ENCODE measurements around the gene CYP19A1. TPM values are rescaled to one million over a fixed set of nuclear protein-coding genes. Genes with fewer than 3 reads are reported as not detected.

The CYP19A1 gene
- total and polyA plus RNA-seq, 5 donors from 2014 or later, result 0.52 TPM; not detected in 4

- no peaks in the 10 kb centered on the region for H3K27me3 ChIP-seq (ENCODE audit: control insufficient read depth, insufficient read depth, low read length)
- no peaks in the 10 kb centered on the region for H3K4me1 ChIP-seq (ENCODE audit: control insufficient read depth, insufficient read depth, low read length, poor library complexity, severe bottlenecking)
- H3K27ac Mint-ChIP-seq, result peak overlapping the region in 1 of 3 donors; percentile 0
- H3K9me3 ChIP-seq (ENCODE audit: control insufficient read depth in 2 of 2, low read length in 2 of 2), result no peaks in the 10 kb centered on the region
- no peaks in the 10 kb centered on the region for H3K4me1 Mint-ChIP-seq
- no peak overlapping the region for H3K27ac ChIP-seq (ENCODE audit: insufficient read depth, low read length, poor library complexity, severe bottlenecking)
- H3K36me3 ChIP-seq (ENCODE audit: control insufficient read depth, insufficient read depth, low read length), result no peaks in the 10 kb centered on the region
- peaks cover 4% of the 10 kb centered on the region for H3K27me3 Mint-ChIP-seq
- H3K36me3 Mint-ChIP-seq, result no peaks in the 10 kb centered on the region
- no peak overlapping the region for H3K4me3 Mint-ChIP-seq
- DNase-seq, result no peak
- H3K4me3 ChIP-seq (ENCODE audit: low read depth, low read length), result no peak overlapping the region
- peaks cover 0 to 6% (median 0%) of the 10 kb centered on the region in 7 donors for H3K9me3 Mint-ChIP-seq
- no peak for ATAC-seq (ENCODE audit: low read depth in 2 of 2)
Measured at GRCh38 chr15:51303462-51303980, 34.9 kb downstream of the CYP19A1 start.

GRCh38 chr15:51302480-51302879, 35.9 kb downstream of the CYP19A1 start:
- Mint-ChIP-seq H3K4me1 (no peaks in the 10 kb centered on the region), H3K4me3 (no peak overlapping the region), H3K27me3 (peaks cover 4% of the 10 kb centered on the region), H3K36me3 (no peaks in the 10 kb centered on the region), H3K27ac (no peak overlapping the region), H3K9me3 (peaks cover 0 to 5% (median 0%) of the 10 kb centered on the region in 7 donors)
- no peaks in the 10 kb centered on the region for H3K4me1 ChIP-seq (ENCODE audit: control insufficient read depth, insufficient read depth, low read length, poor library complexity, severe bottlenecking)
- DNase-seq (no peak), ATAC-seq (ENCODE audit: low read depth in 2 of 2) (no peak)
- H3K36me3 ChIP-seq (ENCODE audit: control insufficient read depth, insufficient read depth, low read length), result no peaks in the 10 kb centered on the region
- no peak overlapping the region for H3K27ac ChIP-seq (ENCODE audit: insufficient read depth, low read length, poor library complexity, severe bottlenecking)
- H3K27me3 ChIP-seq (ENCODE audit: control insufficient read depth, insufficient read depth, low read length), result no peaks in the 10 kb centered on the region
- H3K4me3 ChIP-seq (ENCODE audit: low read depth, low read length), result no peak overlapping the region
- H3K9me3 ChIP-seq (ENCODE audit: control insufficient read depth in 2 of 2, low read length in 2 of 2), result no peaks in the 10 kb centered on the region

- H3K4me3 Mint-ChIP-seq, result no peak overlapping the region
- Histone ChIP-seq H3K27me3 (ENCODE audit: control insufficient read depth, insufficient read depth, low read length) (no peaks in the 10 kb centered on the region), H3K36me3 (ENCODE audit: control insufficient read depth, insufficient read depth, low read length) (no peaks in the 10 kb centered on the region), H3K4me3 (ENCODE audit: low read depth, low read length) (no peak overlapping the region), H3K27ac (ENCODE audit: insufficient read depth, low read length, poor library complexity, severe bottlenecking) (no peak overlapping the region), H3K4me1 (ENCODE audit: control insufficient read depth, insufficient read depth, low read length, poor library complexity, severe bottlenecking) (no peaks in the 10 kb centered on the region), H3K9me3 (ENCODE audit: control insufficient read depth in 2 of 2, low read length in 2 of 2) (no peaks in the 10 kb centered on the region)
- DNase-seq (no peak), ATAC-seq (ENCODE audit: low read depth in 2 of 2) (no peak)
- peaks cover 0 to 9% (median 0%) of the 10 kb centered on the region in 7 donors for H3K9me3 Mint-ChIP-seq
- H3K27me3 Mint-ChIP-seq, result peaks cover 4% of the 10 kb centered on the region
- H3K36me3 Mint-ChIP-seq, result no peaks in the 10 kb centered on the region
- H3K27ac Mint-ChIP-seq, result no peak overlapping the region
- H3K4me1 Mint-ChIP-seq, result no peaks in the 10 kb centered on the region
Measured at GRCh38 chr15:51299187-51300015, 39.0 kb downstream of the CYP19A1 start.

- no peaks in the 10 kb centered on the region for H3K36me3 ChIP-seq (ENCODE audit: control insufficient read depth, insufficient read depth, low read length)
- H3K4me1 ChIP-seq (ENCODE audit: control insufficient read depth, insufficient read depth, low read length, poor library complexity, severe bottlenecking), result no peaks in the 10 kb centered on the region
- H3K27ac ChIP-seq (ENCODE audit: insufficient read depth, low read length, poor library complexity, severe bottlenecking), result no peak overlapping the region
- DNase-seq (no peak), ATAC-seq (ENCODE audit: low read depth in 2 of 2) (no peak)
- Mint-ChIP-seq H3K4me3 (no peak overlapping the region), H3K36me3 (no peaks in the 10 kb centered on the region), H3K27ac (no peak overlapping the region), H3K27me3 (peaks cover 4% of the 10 kb centered on the region), H3K9me3 (peaks cover 0 to 8% (median 0%) of the 10 kb centered on the region in 7 donors), H3K4me1 (no peaks in the 10 kb centered on the region)
- H3K4me3 ChIP-seq (ENCODE audit: low read depth, low read length), result no peak overlapping the region
- H3K9me3 ChIP-seq (ENCODE audit: control insufficient read depth in 2 of 2, low read length in 2 of 2), result no peaks in the 10 kb centered on the region
- H3K27me3 ChIP-seq (ENCODE audit: control insufficient read depth, insufficient read depth, low read length), result no peaks in the 10 kb centered on the region
Measured at GRCh38 chr15:51298620-51299019, 39.8 kb downstream of the CYP19A1 start.

- Histone ChIP-seq H3K36me3 (ENCODE audit: control insufficient read depth, insufficient read depth, low read length) (no peaks in the 10 kb centered on the region), H3K4me3 (ENCODE audit: low read depth, low read length) (no peak overlapping the region), H3K9me3 (ENCODE audit: control insufficient read depth in 2 of 2, low read length in 2 of 2) (no peaks in the 10 kb centered on the region), H3K4me1 (ENCODE audit: control insufficient read depth, insufficient read depth, low read length, poor library complexity, severe bottlenecking) (no peaks in the 10 kb centered on the region), H3K27ac (ENCODE audit: insufficient read depth, low read length, poor library complexity, severe bottlenecking) (no peak overlapping the region), H3K27me3 (ENCODE audit: control insufficient read depth, insufficient read depth, low read length) (no peaks in the 10 kb centered on the region)
- Mint-ChIP-seq H3K4me1 (no peaks in the 10 kb centered on the region), H3K4me3 (no peak overlapping the region), H3K9me3 (peaks cover 0 to 6% (median 0%) of the 10 kb centered on the region in 7 donors), H3K27me3 (no peaks in the 10 kb centered on the region), H3K27ac (no peak overlapping the region), H3K36me3 (no peaks in the 10 kb centered on the region)
- DNase-seq (no peak), ATAC-seq (ENCODE audit: low read depth in 2 of 2) (no peak)
Measured at GRCh38 chr15:51290720-51291119, 47.7 kb downstream of the CYP19A1 start.

GRCh38 chr15:51289290-51289689, 49.1 kb downstream of the CYP19A1 start:
- ATAC-seq (ENCODE audit: low read depth in 2 of 2) (no peak), DNase-seq (no peak)
- H3K4me3 ChIP-seq (ENCODE audit: low read depth, low read length), result no peak overlapping the region
- no peaks in the 10 kb centered on the region for H3K9me3 ChIP-seq (ENCODE audit: control insufficient read depth in 2 of 2, low read length in 2 of 2)
- no peaks in the 10 kb centered on the region for H3K36me3 Mint-ChIP-seq
- H3K27me3 ChIP-seq (ENCODE audit: control insufficient read depth, insufficient read depth, low read length), result no peaks in the 10 kb centered on the region
- no peaks in the 10 kb centered on the region for H3K4me1 Mint-ChIP-seq
- no peaks in the 10 kb centered on the region for H3K4me1 ChIP-seq (ENCODE audit: control insufficient read depth, insufficient read depth, low read length, poor library complexity, severe bottlenecking)
- no peaks in the 10 kb centered on the region for H3K27me3 Mint-ChIP-seq
- H3K36me3 ChIP-seq (ENCODE audit: control insufficient read depth, insufficient read depth, low read length), result no peaks in the 10 kb centered on the region
- H3K27ac ChIP-seq (ENCODE audit: insufficient read depth, low read length, poor library complexity, severe bottlenecking), result no peak overlapping the region
- H3K9me3 Mint-ChIP-seq, result peaks cover 0 to 4% (median 0%) of the 10 kb centered on the region in 7 donors
- H3K27ac Mint-ChIP-seq, result no peak overlapping the region
- no peak overlapping the region for H3K4me3 Mint-ChIP-seq

- no peaks in the 10 kb centered on the region for H3K27me3 Mint-ChIP-seq
- Histone ChIP-seq H3K4me3 (ENCODE audit: low read depth, low read length) (no peak overlapping the region), H3K9me3 (ENCODE audit: control insufficient read depth in 2 of 2, low read length in 2 of 2) (no peaks in the 10 kb centered on the region), H3K36me3 (ENCODE audit: control insufficient read depth, insufficient read depth, low read length) (no peaks in the 10 kb centered on the region), H3K27me3 (ENCODE audit: control insufficient read depth, insufficient read depth, low read length) (no peaks in the 10 kb centered on the region), H3K27ac (ENCODE audit: insufficient read depth, low read length, poor library complexity, severe bottlenecking) (no peak overlapping the region), H3K4me1 (ENCODE audit: control insufficient read depth, insufficient read depth, low read length, poor library complexity, severe bottlenecking) (no peaks in the 10 kb centered on the region)
- DNase-seq (no peak), ATAC-seq (ENCODE audit: low read depth in 2 of 2) (no peak)
- no peaks in the 10 kb centered on the region for H3K4me1 Mint-ChIP-seq
- H3K4me3 Mint-ChIP-seq, result peak overlapping the region in 1 of 4 donors; percentile 16
- peaks cover 0 to 2% (median 0%) of the 10 kb centered on the region in 7 donors for H3K9me3 Mint-ChIP-seq
- no peaks in the 10 kb centered on the region for H3K36me3 Mint-ChIP-seq
- no peak overlapping the region for H3K27ac Mint-ChIP-seq
Measured at GRCh38 chr15:51288143-51289065, 50.0 kb downstream of the CYP19A1 start.

All from CD4-positive, CD25-positive, alpha-beta regulatory T cell (primary cell).